Upper lobe of left lung (tissue), 6 donors: ENCODE data around the gene GRIK4. TPM values are rescaled to one million over a fixed set of nuclear protein-coding genes. Genes with fewer than 3 reads are reported as not detected.

Source experiments
- ATAC-seq, 2 donors: fragments of 200-7000 bp; cut with Tn5 transposase; one replicate each; pipeline ENCODE4 v1.9.1; 2022; ENCODE audit warnings: mild to moderate bottlenecking in 2 of 2, moderate library complexity in 2 of 2; ENCODE audit not compliant: low FRiP score in 2 of 2
- DNase-seq, 2 donors: peaks; one replicate each; pipeline ENCODE4 v3.0.0-alpha.2; 2019 to 2020
- H3K27ac ChIP-seq, 4 donors: fragments of 200-600 bp; sonication (generic); one replicate each; pipeline ENCODE4 v1.5.1; 2016 to 2019
- H3K27me3 ChIP-seq, 4 donors: fragments of 200-600 bp; sonication (generic); one replicate each; pipeline ENCODE4 v1.5.1; 2017 to 2019
- H3K36me3 ChIP-seq, 4 donors: fragments of 200-600 bp; sonication (generic); one replicate each; pipeline ENCODE4 v1.5.1; 2016 to 2019
- H3K4me1 ChIP-seq, 4 donors: fragments of 200-600 bp; sonication (generic); one replicate each; pipeline ENCODE4 v1.5.1; 2018 to 2019
- H3K4me3 ChIP-seq, 4 donors: fragments of 200-600 bp; sonication (generic); one replicate each; pipeline ENCODE4 v1.5.1; 2017 to 2019; ENCODE audit warnings: mild to moderate bottlenecking in 2 of 4, moderate library complexity in 1 of 4
- H3K9me3 ChIP-seq, 4 donors: fragments of 200-600 bp; sonication (generic); one replicate each; pipeline ENCODE4 v1.5.1; 2018 to 2019
- EP300 ChIP-seq, 4 donors: sonication (generic); formaldehyde crosslinking; IDR thresholded peaks; one replicate each; pipeline ENCODE4 v1.5.1; 2017; ENCODE audit warnings: antibody characterized with exemption in 4 of 4, control low read depth in 2 of 4
- POLR2A ChIP-seq, 4 donors: fragments of 450-650 bp; IDR thresholded peaks; one replicate each; pipeline ENCODE4 v1.5.1; 2016 to 2017; ENCODE audit warnings: antibody characterized with exemption in 4 of 4, mild to moderate bottlenecking in 2 of 4
- POLR2AphosphoS5 ChIP-seq, 2 donors: sonication (generic); formaldehyde crosslinking; IDR thresholded peaks; one replicate each; pipeline ENCODE4 v1.5.1; 2017; ENCODE audit warnings: antibody characterized with exemption in 2 of 2
- WGBS, 2 donors: methylation state at CpG; one replicate each; pipeline ENCODE4 v1.1.5; 2017 to 2018; 5-methylcytosine and 5-hydroxymethylcytosine counted together
- total RNA-seq, 6 donors: library from RNA; depleted of rRNA in 4 of 6; stranded (reverse); fragments of >200 nt in 4 of 6; gene quantifications; one replicate each; pipeline versions ENCODE4 v1.1.0 to v1.2.1, GENCODE V29; 2016 to 2021
- TF ChIP-seq, protein P1 (sequence below), 6 experiments: fragments of 450-650 bp in 4 of 6; fragments of 200-600 bp in 2 of 6; sonication (generic) in 2 of 6; IDR thresholded peaks; one replicate each; pipeline ENCODE4 v1.5.1; 2016 to 2019; ENCODE audit warnings: antibody characterized with exemption in 6 of 6
- donor health status: DM: no; HTN: no; CAD: no; lungs with moderate emphysema.
- donor health status: DM: no; HTN: yes; CAD: no; lungs with severe emphysema.

GRIK4 gene
- total RNA-seq, 6 donors from 2014 or later: 0.30 to 8.4 (median 0.78) TPM

DNA sequence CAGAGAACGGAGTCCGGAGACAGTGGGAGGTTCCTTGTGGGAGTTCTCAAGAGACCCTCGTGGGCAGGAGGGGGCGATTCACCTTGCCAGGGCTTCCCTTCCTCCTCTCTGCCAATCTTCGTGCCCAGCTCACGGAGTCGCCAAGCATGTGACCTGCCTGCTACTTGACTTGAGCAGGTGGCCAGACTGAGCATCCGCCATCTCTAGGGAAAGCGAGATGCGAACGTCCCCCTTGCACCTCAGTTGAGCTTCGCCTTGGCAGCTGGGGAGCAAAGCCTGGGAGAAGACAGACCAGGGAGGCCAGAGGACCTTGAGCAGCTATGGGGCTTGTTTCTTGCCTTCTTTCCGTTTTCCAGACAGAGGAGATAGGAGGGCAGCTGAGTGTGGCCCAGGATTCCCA, 123.2 kb downstream of the GRIK4 start:
- ATAC-seq: no peak
- no peak for DNase-seq
- TF ChIP-seq EP300 (IDR thresholded peaks at IDR 0.05) (no peak), POLR2A (IDR thresholded peaks at IDR 0.05) (no peak), POLR2AphosphoS5 (IDR thresholded peaks at IDR 0.05) (no peak)
- TF ChIP-seq, protein P1, sequence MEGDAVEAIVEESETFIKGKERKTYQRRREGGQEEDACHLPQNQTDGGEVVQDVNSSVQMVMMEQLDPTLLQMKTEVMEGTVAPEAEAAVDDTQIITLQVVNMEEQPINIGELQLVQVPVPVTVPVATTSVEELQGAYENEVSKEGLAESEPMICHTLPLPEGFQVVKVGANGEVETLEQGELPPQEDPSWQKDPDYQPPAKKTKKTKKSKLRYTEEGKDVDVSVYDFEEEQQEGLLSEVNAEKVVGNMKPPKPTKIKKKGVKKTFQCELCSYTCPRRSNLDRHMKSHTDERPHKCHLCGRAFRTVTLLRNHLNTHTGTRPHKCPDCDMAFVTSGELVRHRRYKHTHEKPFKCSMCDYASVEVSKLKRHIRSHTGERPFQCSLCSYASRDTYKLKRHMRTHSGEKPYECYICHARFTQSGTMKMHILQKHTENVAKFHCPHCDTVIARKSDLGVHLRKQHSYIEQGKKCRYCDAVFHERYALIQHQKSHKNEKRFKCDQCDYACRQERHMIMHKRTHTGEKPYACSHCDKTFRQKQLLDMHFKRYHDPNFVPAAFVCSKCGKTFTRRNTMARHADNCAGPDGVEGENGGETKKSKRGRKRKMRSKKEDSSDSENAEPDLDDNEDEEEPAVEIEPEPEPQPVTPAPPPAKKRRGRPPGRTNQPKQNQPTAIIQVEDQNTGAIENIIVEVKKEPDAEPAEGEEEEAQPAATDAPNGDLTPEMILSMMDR (IDR thresholded peaks at IDR 0.05): no peak
- Histone ChIP-seq H3K27me3 (no peaks in the 10 kb centered on the region), H3K36me3 (no peaks in the 10 kb centered on the region), H3K27ac (no peak overlapping the region), H3K4me1 (no peaks in the 10 kb centered on the region), H3K9me3 (no peaks in the 10 kb centered on the region), H3K4me3 (no peak overlapping the region)
- 82 to 84% methylated on average over 13 of the region's 13 CpGs for WGBS, 2 donors

DNA sequence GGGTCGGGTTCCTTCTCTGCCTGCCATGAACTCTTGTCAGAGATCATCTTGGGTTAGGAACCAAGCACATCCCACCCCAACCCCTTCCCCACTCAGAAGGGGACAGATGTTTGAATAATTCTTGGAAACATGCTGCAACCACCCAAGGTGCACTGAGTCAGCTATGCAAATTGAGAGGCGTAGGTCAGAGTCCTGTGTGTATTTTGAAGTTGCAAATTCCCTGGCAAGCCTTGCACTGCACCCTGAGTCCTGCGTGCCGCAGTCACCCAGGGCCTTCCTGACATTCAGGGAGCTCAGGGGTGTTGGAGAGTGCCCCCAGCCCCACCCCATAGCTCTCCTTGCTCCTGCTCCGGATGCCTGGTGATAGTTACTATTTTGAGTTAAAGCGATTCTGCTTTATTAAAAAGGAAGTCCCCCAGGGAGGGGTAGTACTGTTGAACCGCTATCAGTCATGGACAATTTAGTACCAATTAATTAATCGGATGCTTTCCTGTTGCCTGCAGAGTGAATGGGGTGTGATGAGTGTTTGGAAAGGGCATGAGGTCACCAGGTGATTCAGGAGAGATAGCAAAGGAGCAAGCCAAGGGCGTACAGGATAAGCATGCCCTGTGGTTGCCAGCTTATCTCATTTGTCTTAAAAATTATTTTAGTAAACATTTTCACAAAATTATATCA, 123.7 kb downstream of the GRIK4 start:
- ATAC-seq: no peak
- Histone ChIP-seq H3K27me3 (no peaks in the 10 kb centered on the region), H3K27ac (no peak overlapping the region), H3K4me3 (no peak overlapping the region), H3K9me3 (no peaks in the 10 kb centered on the region), H3K36me3 (no peaks in the 10 kb centered on the region), H3K4me1 (no peaks in the 10 kb centered on the region)
- whole genome bisulfite sequencing, 2 donors: 57 to 58% methylated on average over 8 to 9 of the region's 9 CpGs
- no peak for DNase-seq
- TF ChIP-seq, protein P1 (IDR thresholded peaks at IDR 0.05): no peak
- TF ChIP-seq EP300 (IDR thresholded peaks at IDR 0.05) (no peak), POLR2AphosphoS5 (IDR thresholded peaks at IDR 0.05) (no peak), POLR2A (IDR thresholded peaks at IDR 0.05) (no peak)

DNA sequence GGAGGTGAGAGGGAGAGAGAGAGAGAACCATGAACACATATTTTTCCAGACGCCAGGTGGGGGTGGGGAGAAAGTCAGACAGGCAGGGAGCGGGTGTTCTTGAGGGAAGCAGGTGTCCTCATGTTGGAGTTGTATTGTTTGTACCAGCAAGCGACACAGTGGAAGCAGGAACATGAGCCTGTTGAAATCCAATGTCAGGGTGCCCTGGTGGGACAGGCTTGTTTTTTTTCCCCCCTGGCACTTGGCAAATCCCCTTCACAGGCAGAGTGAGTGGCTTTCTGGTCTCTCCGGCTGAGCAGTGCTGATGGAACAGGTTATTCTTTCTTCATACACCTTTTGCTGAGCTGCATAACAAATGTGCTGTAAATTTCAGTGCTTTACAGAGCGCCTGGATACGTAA, 125.6 kb downstream of the GRIK4 start:
- Histone ChIP-seq H3K4me3 (no peak overlapping the region), H3K27me3 (no peaks in the 10 kb centered on the region), H3K9me3 (no peaks in the 10 kb centered on the region), H3K27ac (no peak overlapping the region), H3K4me1 (no peaks in the 10 kb centered on the region), H3K36me3 (no peaks in the 10 kb centered on the region)
- ATAC-seq (no peak), DNase-seq (no peak)
- 81% methylated on average over 6 of the region's 6 CpGs for WGBS, 2 donors
- TF ChIP-seq POLR2AphosphoS5 (IDR thresholded peaks at IDR 0.05) (no peak), POLR2A (IDR thresholded peaks at IDR 0.05) (no peak), EP300 (IDR thresholded peaks at IDR 0.05) (no peak)
- TF ChIP-seq, protein P1 (IDR thresholded peaks at IDR 0.05): no peak

DNA sequence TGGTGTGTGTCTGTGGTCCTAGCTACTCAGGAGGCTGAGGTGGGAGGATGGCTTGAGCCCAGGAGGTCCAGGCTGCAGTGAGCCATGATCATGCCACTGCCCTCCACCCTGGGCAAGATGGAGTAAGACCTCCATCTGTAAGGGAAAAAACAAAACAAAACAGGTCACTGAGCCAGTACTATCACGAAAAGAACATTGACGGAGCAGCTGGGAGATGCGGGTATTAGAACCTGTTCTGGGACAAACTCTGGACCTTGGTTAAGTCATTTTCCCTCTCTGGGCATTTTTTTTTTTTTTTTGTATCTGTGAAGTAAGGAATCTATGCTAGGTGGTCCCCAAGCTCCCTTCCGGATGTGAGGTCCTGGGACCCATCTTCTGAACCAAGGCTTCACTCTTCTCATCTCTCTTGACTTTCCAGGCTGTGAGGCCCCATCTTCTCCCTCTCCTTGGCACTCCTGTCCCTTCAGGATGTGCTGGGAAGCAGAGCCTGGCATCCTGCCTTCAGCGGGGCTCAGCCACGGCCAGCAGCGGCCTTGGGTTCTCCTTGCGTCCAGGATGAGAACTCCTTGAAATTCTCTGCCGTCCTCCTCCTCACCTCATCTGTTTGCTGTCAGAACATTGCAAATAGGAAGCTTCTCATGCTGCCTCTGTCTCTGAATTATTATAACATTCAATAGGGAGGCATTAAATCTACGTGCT, 130.8 kb downstream of the GRIK4 start:
- Histone ChIP-seq H3K36me3 (no peaks in the 10 kb centered on the region), H3K27ac (no peak overlapping the region), H3K4me3 (no peak overlapping the region), H3K27me3 (no peaks in the 10 kb centered on the region), H3K9me3 (no peaks in the 10 kb centered on the region), H3K4me1 (no peaks in the 10 kb centered on the region)
- TF ChIP-seq POLR2AphosphoS5 (IDR thresholded peaks at IDR 0.05) (no peak), EP300 (IDR thresholded peaks at IDR 0.05) (no peak), POLR2A (IDR thresholded peaks at IDR 0.05) (no peak)
- TF ChIP-seq, protein P1 (IDR thresholded peaks at IDR 0.05): no peak
- peak in 1 of 2 donors; percentile 57 for DNase-seq
- WGBS, 2 donors: 81 to 85% methylated on average over 10 of the region's 10 CpGs
- ATAC-seq: no peak
